ENCODE results near the gene PAIP2B. TPM values are rescaled to one million over a fixed set of nuclear protein-coding genes. Genes with fewer than 3 reads are reported as not detected.

The PAIP2B gene
- total and polyA plus RNA-seq, 4 donors: 1.4 to 10.4 (median 6.0) TPM

Small RNAs within 50 kb of the gene (small RNA-seq; reads per million reads assigned to genes)
- gene AC007881.1 (ENCODE audit: low replicate concordance): not detected

Other genes starting within 250 kb of the PAIP2B start
- gene ANKRD53, start 248.5 kb downstream of the PAIP2B start, total RNA-seq: 1 to 10 TPM in 1 of 2 donors, under 1 TPM in 1; 0.82 to 2.5 TPM
- under 1 TPM; 0.63 to 0.69 TPM for gene ANKRD53, start 248.5 kb downstream of the PAIP2B start, polyA plus RNA-seq
- gene TEX261, start 232.2 kb downstream of the PAIP2B start, total RNA-seq: 10 to 100 TPM; 23.0 to 55.8 TPM
- gene TEX261, start 232.2 kb downstream of the PAIP2B start, polyA plus RNA-seq: 10 to 100 TPM; 31.8 to 36.9 TPM
- gene NAGK, start 158.5 kb downstream of the PAIP2B start, total RNA-seq: 100 to 1,000 TPM in 1 of 2 donors, 10 to 100 TPM in 1; 48.2 to 132 TPM
- gene NAGK, start 158.5 kb downstream of the PAIP2B start, polyA plus RNA-seq: 100 to 1,000 TPM; 133 to 162 TPM
- gene MCEE, start 96.9 kb downstream of the PAIP2B start, total RNA-seq: 10 to 100 TPM; 18.1 to 32.3 TPM
- 10 to 100 TPM; 16.4 to 25.1 TPM for gene MCEE, start 96.9 kb downstream of the PAIP2B start, polyA plus RNA-seq
- gene MPHOSPH10, start 96.5 kb downstream of the PAIP2B start, total RNA-seq: 10 to 100 TPM; 24.7 to 25.2 TPM
- 10 to 100 TPM; 16.8 to 40.6 TPM for gene MPHOSPH10, start 96.5 kb downstream of the PAIP2B start, polyA plus RNA-seq
- 100 to 1,000 TPM in 1 of 2 donors, 10 to 100 TPM in 1; 82.0 to 371 TPM for gene ZNF638, start 104.7 kb upstream of the PAIP2B start, total RNA-seq
- gene ZNF638, start 104.7 kb upstream of the PAIP2B start, polyA plus RNA-seq: 100 to 1,000 TPM in 1 of 2 donors, 10 to 100 TPM in 1; 45.1 to 129 TPM
- 10 to 100 TPM; 31.8 to 48.3 TPM for gene DYSF, start 226.5 kb upstream of the PAIP2B start, total RNA-seq
- 10 to 100 TPM; 12.9 to 56.2 TPM for gene DYSF, start 226.5 kb upstream of the PAIP2B start, polyA plus RNA-seq